Measurements from ENCODE around the gene CREB3L2.

GRCh38 chr7:137850571-137850970 lies 151.3 kb downstream of the CREB3L2 start:
- TF ChIP-seq SP1 (IDR thresholded peaks at IDR 0.05) (no peak), FOXM1 (IDR thresholded peaks at IDR 0.05; ENCODE audit: borderline replicate concordance) (no peak)

Data from HEK293T (cell line).